Hematopoietic multipotent progenitor cell treated with erythropoietin and hydrocortisone succinate and interleukin-3 and kit ligand, for 6 days (in vitro differentiated cells): ENCODE data around the gene BLTP3B.

Experiments
- DNase-seq: peaks from one replicate; pipeline ENCODE4 v3.0.0-alpha.2; 2015

The BLTP3B gene

DNA sequence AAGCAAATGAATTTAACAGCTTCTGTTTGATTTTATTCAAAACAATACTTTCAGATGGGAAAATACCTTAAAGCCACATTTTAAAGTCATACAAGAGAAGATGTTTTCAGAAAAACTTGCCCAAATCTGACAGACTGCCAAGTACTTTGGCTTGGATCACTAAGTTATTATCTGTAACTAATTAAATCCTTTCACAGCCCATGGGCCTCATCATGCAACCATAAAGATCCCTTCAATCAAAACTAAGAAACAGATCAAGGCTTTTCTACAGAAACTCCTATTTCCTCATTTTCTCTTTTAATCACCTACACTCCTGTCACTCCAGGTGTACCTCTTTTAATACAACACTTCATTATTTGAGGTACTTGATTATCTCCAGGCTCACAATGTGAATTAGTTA, 28.1 kb downstream of the BLTP3B start:
- DNase-seq: no peak

- DNase-seq: no peak
These were observed 32.4 kb downstream of the BLTP3B start for GRCh38 chr12:100110276-100110675.

- DNase-seq: no peak
These were observed 35.8 kb downstream of the BLTP3B start for GRCh38 chr12:100106861-100107260.

DNA sequence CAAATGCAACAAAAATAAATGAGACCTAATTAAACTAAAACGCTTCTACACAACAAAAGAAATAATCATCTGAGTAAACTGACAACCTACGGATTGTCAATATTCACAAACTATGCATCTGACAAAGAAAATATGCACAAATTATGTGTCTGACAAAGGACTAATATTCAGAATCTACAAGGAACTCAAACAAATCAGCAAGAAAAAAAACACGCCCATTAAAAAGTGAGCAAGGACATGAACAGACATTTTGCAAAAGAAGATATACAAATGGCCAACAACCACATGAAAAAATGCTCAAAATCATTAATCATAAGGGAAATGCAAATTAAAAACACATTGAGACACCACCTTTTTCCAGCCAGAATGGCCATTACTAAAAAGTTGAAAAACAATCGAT, 37.0 kb downstream of the BLTP3B start:
- DNase-seq: no peak

- DNase-seq: no peak
These were observed 41.7 kb downstream of the BLTP3B start for GRCh38 chr12:100101000-100101399.
